Measurements from ENCODE around the gene PLXNA4.

- TF ChIP-seq, protein P1, sequence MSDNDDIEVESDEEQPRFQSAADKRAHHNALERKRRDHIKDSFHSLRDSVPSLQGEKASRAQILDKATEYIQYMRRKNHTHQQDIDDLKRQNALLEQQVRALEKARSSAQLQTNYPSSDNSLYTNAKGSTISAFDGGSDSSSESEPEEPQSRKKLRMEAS (IDR thresholded peaks at IDR 0.05), result no peak
- TF ChIP-seq, protein P2, sequence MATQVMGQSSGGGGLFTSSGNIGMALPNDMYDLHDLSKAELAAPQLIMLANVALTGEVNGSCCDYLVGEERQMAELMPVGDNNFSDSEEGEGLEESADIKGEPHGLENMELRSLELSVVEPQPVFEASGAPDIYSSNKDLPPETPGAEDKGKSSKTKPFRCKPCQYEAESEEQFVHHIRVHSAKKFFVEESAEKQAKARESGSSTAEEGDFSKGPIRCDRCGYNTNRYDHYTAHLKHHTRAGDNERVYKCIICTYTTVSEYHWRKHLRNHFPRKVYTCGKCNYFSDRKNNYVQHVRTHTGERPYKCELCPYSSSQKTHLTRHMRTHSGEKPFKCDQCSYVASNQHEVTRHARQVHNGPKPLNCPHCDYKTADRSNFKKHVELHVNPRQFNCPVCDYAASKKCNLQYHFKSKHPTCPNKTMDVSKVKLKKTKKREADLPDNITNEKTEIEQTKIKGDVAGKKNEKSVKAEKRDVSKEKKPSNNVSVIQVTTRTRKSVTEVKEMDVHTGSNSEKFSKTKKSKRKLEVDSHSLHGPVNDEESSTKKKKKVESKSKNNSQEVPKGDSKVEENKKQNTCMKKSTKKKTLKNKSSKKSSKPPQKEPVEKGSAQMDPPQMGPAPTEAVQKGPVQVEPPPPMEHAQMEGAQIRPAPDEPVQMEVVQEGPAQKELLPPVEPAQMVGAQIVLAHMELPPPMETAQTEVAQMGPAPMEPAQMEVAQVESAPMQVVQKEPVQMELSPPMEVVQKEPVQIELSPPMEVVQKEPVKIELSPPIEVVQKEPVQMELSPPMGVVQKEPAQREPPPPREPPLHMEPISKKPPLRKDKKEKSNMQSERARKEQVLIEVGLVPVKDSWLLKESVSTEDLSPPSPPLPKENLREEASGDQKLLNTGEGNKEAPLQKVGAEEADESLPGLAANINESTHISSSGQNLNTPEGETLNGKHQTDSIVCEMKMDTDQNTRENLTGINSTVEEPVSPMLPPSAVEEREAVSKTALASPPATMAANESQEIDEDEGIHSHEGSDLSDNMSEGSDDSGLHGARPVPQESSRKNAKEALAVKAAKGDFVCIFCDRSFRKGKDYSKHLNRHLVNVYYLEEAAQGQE (IDR thresholded peaks at IDR 0.05), result no peak
- TF ChIP-seq, protein P3, sequence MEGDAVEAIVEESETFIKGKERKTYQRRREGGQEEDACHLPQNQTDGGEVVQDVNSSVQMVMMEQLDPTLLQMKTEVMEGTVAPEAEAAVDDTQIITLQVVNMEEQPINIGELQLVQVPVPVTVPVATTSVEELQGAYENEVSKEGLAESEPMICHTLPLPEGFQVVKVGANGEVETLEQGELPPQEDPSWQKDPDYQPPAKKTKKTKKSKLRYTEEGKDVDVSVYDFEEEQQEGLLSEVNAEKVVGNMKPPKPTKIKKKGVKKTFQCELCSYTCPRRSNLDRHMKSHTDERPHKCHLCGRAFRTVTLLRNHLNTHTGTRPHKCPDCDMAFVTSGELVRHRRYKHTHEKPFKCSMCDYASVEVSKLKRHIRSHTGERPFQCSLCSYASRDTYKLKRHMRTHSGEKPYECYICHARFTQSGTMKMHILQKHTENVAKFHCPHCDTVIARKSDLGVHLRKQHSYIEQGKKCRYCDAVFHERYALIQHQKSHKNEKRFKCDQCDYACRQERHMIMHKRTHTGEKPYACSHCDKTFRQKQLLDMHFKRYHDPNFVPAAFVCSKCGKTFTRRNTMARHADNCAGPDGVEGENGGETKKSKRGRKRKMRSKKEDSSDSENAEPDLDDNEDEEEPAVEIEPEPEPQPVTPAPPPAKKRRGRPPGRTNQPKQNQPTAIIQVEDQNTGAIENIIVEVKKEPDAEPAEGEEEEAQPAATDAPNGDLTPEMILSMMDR (IDR thresholded peaks at IDR 0.05), result no peak
- TF ChIP-seq PBX3 (IDR thresholded peaks at IDR 0.05) (no peak), POLR2AphosphoS2 (conservative IDR thresholded peaks at IDR 0.05; ENCODE audit: low read length) (no peak), POLR2A (IDR thresholded peaks at IDR 0.05; ENCODE audit: low read length) (no peak), CHD2 (IDR thresholded peaks at IDR 0.05; ENCODE audit: low read length, partially characterized antibody) (no peak), RAD21 (conservative IDR thresholded peaks at IDR 0.05 in 1 of 2, IDR thresholded peaks at IDR 0.05 in 1 of 2) (no peak), PHF8 (IDR thresholded peaks at IDR 0.05; ENCODE audit: borderline replicate concordance, low read depth) (no peak), ZFP36 (IDR thresholded peaks at IDR 0.05; ENCODE audit: borderline replicate concordance, partially characterized antibody) (no peak), SMC3 (IDR thresholded peaks at IDR 0.05) (no peak), JUN (IDR thresholded peaks at IDR 0.05) (no peak), KDM1A (IDR thresholded peaks at IDR 0.05; ENCODE audit: low read depth) (no peak)
- TF ChIP-seq, protein P4, sequence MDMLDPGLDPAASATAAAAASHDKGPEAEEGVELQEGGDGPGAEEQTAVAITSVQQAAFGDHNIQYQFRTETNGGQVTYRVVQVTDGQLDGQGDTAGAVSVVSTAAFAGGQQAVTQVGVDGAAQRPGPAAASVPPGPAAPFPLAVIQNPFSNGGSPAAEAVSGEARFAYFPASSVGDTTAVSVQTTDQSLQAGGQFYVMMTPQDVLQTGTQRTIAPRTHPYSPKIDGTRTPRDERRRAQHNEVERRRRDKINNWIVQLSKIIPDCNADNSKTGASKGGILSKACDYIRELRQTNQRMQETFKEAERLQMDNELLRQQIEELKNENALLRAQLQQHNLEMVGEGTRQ (IDR thresholded peaks at IDR 0.05), result no peak
Measured at GRCh38 chr7:132137681-132138080, 438.6 kb downstream of the PLXNA4 start.

Measured in A549 (cell line).